Measurements from ENCODE around the gene DZIP1. TPM values are rescaled to one million over a fixed set of nuclear protein-coding genes. Genes with fewer than 3 reads are reported as not detected.
"Not testable (repeated sequence)": the region's sequence is repeated elsewhere in the genome, so short reads cannot be mapped to it uniquely, and the experiment has no call there.

DZIP1 gene
- total and polyA plus RNA-seq, 2 of the 13 experiments (the other 11 are each of a cell fraction or from before 2014, with no cell fraction given) = 11.0 to 36.7 TPM

DNA sequence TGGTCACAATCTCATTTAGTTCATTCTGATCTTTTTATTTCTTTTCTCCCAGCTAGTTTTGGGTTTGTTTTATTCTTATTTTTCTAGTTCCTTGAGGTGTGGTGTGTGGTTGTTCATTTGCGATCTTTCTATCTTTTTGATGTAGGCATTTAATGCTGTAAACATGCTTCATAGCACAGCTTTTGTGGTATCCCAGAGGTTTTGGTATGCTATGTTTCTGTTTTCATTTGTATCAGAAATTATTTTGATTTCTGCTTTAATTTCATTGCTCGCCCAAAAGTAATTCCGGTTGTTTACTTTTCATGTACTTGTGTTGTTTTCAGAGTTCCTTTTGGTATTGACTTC, 45.0 kb upstream of the DZIP1 start:
- H2AFZ ChIP-seq (ENCODE audit: low read length) = no peak overlapping the region
- no peak overlapping the region for H3K4me3 ChIP-seq (replicated peaks in 1 of 3; ENCODE audit: insufficient read depth in 1 of 3, low read depth in 2 of 3, low read length in 3 of 3)
- TF ChIP-seq, protein P1, sequence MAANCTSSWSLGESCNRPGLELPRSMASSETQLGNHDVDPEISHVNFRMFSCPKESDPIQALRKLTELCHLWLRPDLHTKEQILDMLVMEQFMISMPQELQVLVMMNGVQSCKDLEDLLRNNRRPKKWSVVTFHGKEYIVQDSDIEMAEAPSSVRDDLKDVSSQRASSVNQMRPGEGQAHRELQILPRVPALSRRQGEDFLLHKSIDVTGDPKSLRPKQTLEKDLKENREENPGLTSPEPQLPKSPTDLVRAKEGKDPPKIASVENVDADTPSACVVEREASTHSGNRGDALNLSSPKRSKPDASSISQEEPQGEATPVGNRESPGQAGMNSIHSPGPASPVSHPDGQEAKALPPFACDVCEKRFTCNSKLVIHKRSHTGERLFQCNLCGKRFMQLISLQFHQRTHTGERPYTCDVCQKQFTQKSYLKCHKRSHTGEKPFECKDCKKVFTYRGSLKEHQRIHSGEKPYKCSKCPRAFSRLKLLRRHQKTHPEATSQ (CRISPR knock-in tag; IDR thresholded peaks at IDR 0.05; ENCODE audit: borderline replicate concordance) = no peak
- TF ChIP-seq ZNF557 (CRISPR knock-in tag; IDR thresholded peaks at IDR 0.05) (no peak), NR2C2 (CRISPR knock-in tag; IDR thresholded peaks at IDR 0.05; ENCODE audit: borderline replicate concordance) (no peak)
- WGBS (ENCODE audit: low lambda C conversion rate) = 96% methylated on average over 3 of the region's 3 CpGs
- BruUV-seq (replicated peaks) = no TSS peak
- no peak overlapping the region for H3K4me2 ChIP-seq (ENCODE audit: low read depth, low read length)
- intact Hi-C loops (cut with micrococcal nuclease; ENCODE audit: unreplicated experiment) (no loop called here), in situ Hi-C loops (cut with HindIII; ENCODE audit: extremely low pct_ligation_motif_present, low pct_unique_long_range_greater_than_20kb) (no loop called here)
- ATAC-seq (no peak), DNase-seq (ENCODE audit: low spot score) (no peak), FAIRE-seq (no peak)
- ChIA-PET CTCF (ENCODE audit: low intra/inter-chr PET ratio, low total read pairs) (no interaction called here), POLR2A (no interaction called here)
- peaks cover 25% of the 10 kb centered on the region for H3K4me1 ChIP-seq (ENCODE audit: insufficient read depth, low read length)
- no peaks in the 10 kb centered on the region for H3K27me3 ChIP-seq (ENCODE audit: control insufficient read depth in 1 of 2, insufficient read depth in 2 of 2, low read length in 2 of 2)
- H3K9ac ChIP-seq (ENCODE audit: insufficient read depth, low read depth, low read length) = no peak overlapping the region
- no peaks in the 10 kb centered on the region for H3K9me3 ChIP-seq (ENCODE audit: low read length)
- 0 out of 5 replicates have a peak, but pooled peaks cover 0 to 1% of the 10 kb centered on the region in 2 experiments for H3K36me3 ChIP-seq (replicated peaks in 1 of 2; ENCODE audit: control insufficient read depth in 1 of 2, insufficient read depth in 2 of 2, low read length in 2 of 2)
- H4K20me1 ChIP-seq (ENCODE audit: insufficient read depth, low read length) = peaks cover 2% of the 10 kb centered on the region
- no peak overlapping the region for H3K27ac ChIP-seq (ENCODE audit: extremely low read length, insufficient read depth, low read length)
- H3K79me2 ChIP-seq (ENCODE audit: insufficient read depth, low read length) = peaks cover 44% of the 10 kb centered on the region

DNA sequence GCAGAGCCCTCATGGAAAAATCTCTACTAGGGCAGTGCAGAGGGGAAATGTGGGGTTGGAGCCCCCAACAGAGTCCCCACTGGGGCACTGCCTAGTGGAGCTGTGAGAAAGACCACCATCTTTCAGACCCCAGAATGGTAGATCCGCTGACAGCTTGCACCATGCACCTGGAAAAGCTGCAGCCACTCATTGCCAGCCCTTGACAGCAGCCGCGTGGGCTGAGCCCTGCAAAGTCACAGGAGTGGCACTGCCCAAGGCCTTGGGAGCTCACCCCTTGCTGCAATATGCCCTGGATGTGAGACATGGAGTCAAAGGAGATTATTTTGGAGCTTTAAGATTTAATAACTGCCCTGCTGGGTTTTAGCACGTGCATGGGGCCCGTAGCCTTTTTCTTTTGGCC, 40.5 kb upstream of the DZIP1 start:
- H3K9ac ChIP-seq (ENCODE audit: insufficient read depth, low read depth, low read length); H3K9me3 ChIP-seq (ENCODE audit: low read length); BruUV-seq (replicated peaks); H4K20me1 ChIP-seq (ENCODE audit: insufficient read depth, low read length); intact Hi-C loops (cut with micrococcal nuclease; ENCODE audit: unreplicated experiment); H3K4me2 ChIP-seq (ENCODE audit: low read depth, low read length); ATAC-seq; H3K4me3 ChIP-seq (replicated peaks in 1 of 3; ENCODE audit: insufficient read depth in 1 of 3, low read depth in 2 of 3, low read length in 3 of 3); H2AFZ ChIP-seq (ENCODE audit: low read length); H3K27ac ChIP-seq (ENCODE audit: extremely low read length, insufficient read depth, low read length); in situ Hi-C loops (cut with HindIII; ENCODE audit: extremely low pct_ligation_motif_present, low pct_unique_long_range_greater_than_20kb); H3K27me3 ChIP-seq (ENCODE audit: control insufficient read depth in 1 of 2, insufficient read depth in 2 of 2, low read length in 2 of 2); CTCF ChIA-PET (ENCODE audit: low intra/inter-chr PET ratio, low total read pairs); DNase-seq (ENCODE audit: low spot score); FAIRE-seq; H3K36me3 ChIP-seq (replicated peaks in 1 of 2; ENCODE audit: control insufficient read depth in 1 of 2, insufficient read depth in 2 of 2, low read length in 2 of 2): not testable (repeated sequence)
- peaks cover 88% of the 10 kb centered on the region for H3K79me2 ChIP-seq (ENCODE audit: insufficient read depth, low read length)
- 100% methylated on average over 4 of the region's 5 CpGs for WGBS (ENCODE audit: low lambda C conversion rate)
- peaks cover 56% of the 10 kb centered on the region for H3K4me1 ChIP-seq (ENCODE audit: insufficient read depth, low read length)
- POLR2A ChIA-PET = interaction anchor here (2.5 kb wide), 1 partner anchor 8 kb away, joined by 7 read pairs; the partner anchor contains the start of gene DNAJC3

All from HepG2 (cell line).